GM23338 (cell line): Measurements from ENCODE around the gene RPA3. TPM values are rescaled to one million over a fixed set of nuclear protein-coding genes. Genes with fewer than 3 reads are reported as not detected.

Experiments used
- ATAC-seq: fragments of 200-7000 bp; cut with Tn5 transposase; 3 replicates; pipeline ENCODE4 v1.9.1; 2020
- DNase-seq: peaks from one replicate; pipeline ENCODE4 v3.0.0-alpha.2; 2015; ENCODE audit warnings: low spot score
- H2AFZ ChIP-seq: fragments of 200-600 bp; sonication (generic); 2 replicates; pipeline ENCODE4 v1.8.0; 2016; ENCODE audit warnings: antibody characterized with exemption, mild to moderate bottlenecking, moderate library complexity
- H3F3A ChIP-seq: fragments of 200-600 bp; sonication (generic); replicated peaks from 2 replicates; pipeline ENCODE4 v1.8.0; 2017; ENCODE audit warnings: antibody characterized with exemption, mixed run types, low read depth
- H3K27ac ChIP-seq: fragments of 200-600 bp; sonication (generic); 2 replicates; pipeline ENCODE4 v1.6.1; 2016; ENCODE audit warnings: low read depth
- H3K27me3 ChIP-seq: fragments of 200-600 bp; sonication (generic); 2 replicates; pipeline ENCODE4 v1.8.0; 2016; ENCODE audit warnings: mild to moderate bottlenecking, mixed run types, moderate library complexity; ENCODE audit not compliant: insufficient read depth
- H3K36me3 ChIP-seq: fragments of 200-600 bp; sonication (generic); 2 replicates; pipeline ENCODE4 v1.8.0; 2016; ENCODE audit warnings: mild to moderate bottlenecking; ENCODE audit not compliant: insufficient read depth
- H3K4me1 ChIP-seq: fragments of 200-600 bp; sonication (generic); 2 replicates; pipeline ENCODE4 v1.8.0; 2016; ENCODE audit warnings: mild to moderate bottlenecking, moderate library complexity; ENCODE audit not compliant: insufficient read depth
- H3K4me2 ChIP-seq: fragments of 200-600 bp; sonication (generic); 2 replicates; pipeline ENCODE4 v1.7.1; 2017; ENCODE audit warnings: mixed run types
- H3K4me3 ChIP-seq: fragments of 200-600 bp; sonication (generic); 2 replicates; pipeline ENCODE4 v1.6.1; 2016; ENCODE audit warnings: mixed run types
- H3K79me2 ChIP-seq: fragments of 200-600 bp; sonication (generic); replicated peaks from 2 replicates; pipeline ENCODE4 v1.8.0; 2017; ENCODE audit warnings: mild to moderate bottlenecking; ENCODE audit not compliant: insufficient read depth
- H3K9me2 ChIP-seq: fragments of 200-600 bp; sonication (generic); 2 replicates; pipeline ENCODE4 v1.8.0; 2017; ENCODE audit not compliant: insufficient read depth
- H4K20me1 ChIP-seq: fragments of 200-600 bp; sonication (generic); replicated peaks from 2 replicates; pipeline ENCODE4 v1.8.0; 2017; ENCODE audit warnings: mild to moderate bottlenecking; ENCODE audit not compliant: insufficient read depth
- H3K27ac Mint-ChIP-seq: 2 replicates; pipeline ENCODE4 v1.8.0; 2020; ENCODE audit warnings: inconsistent platforms, mild to moderate bottlenecking, moderate library complexity, mixed read lengths
- H3K27me3 Mint-ChIP-seq: 3 replicates; pipeline ENCODE4 v1.8.0; 2022; ENCODE audit warnings: low read depth, mild to moderate bottlenecking, moderate library complexity, mixed read lengths, inconsistent platforms; ENCODE audit not compliant: insufficient read depth, poor library complexity
- H3K36me3 Mint-ChIP-seq: 3 replicates; pipeline ENCODE4 v1.8.0; 2021; ENCODE audit warnings: low read depth, mild to moderate bottlenecking, inconsistent platforms, moderate library complexity, mixed read lengths
- H3K4me1 Mint-ChIP-seq: 3 replicates; pipeline ENCODE4 v1.8.0; 2020; ENCODE audit warnings: mild to moderate bottlenecking, inconsistent platforms, mixed read lengths
- H3K4me3 Mint-ChIP-seq: 3 replicates; pipeline ENCODE4 v1.8.0; 2021; ENCODE audit warnings: moderate library complexity, mild to moderate bottlenecking, inconsistent platforms, mixed read lengths
- H3K9me3 Mint-ChIP-seq: 3 replicates; pipeline ENCODE4 v1.8.0; 2020; ENCODE audit warnings: moderate library complexity, mild to moderate bottlenecking, inconsistent platforms, mixed read lengths
- CTCF ChIP-seq, 2 experiments: fragments of 200-600 bp in 1 of 2; sonication (generic) in 1 of 2; conservative IDR thresholded peaks; 2 replicates each; pipeline versions ENCODE4 v1.5.1 to v1.6.1; 2016 to 2017; ENCODE audit warnings: antibody characterized with exemption in 2 of 2, low read depth in 2 of 2, mild to moderate bottlenecking in 2 of 2, moderate library complexity in 1 of 2
- ETS1 ChIP-seq: IDR thresholded peaks from 2 replicates; pipeline ENCODE4 v1.6.1; 2016; ENCODE audit warnings: antibody characterized with exemption
- EZH2phosphoT487 ChIP-seq: fragments of 200-600 bp; sonication (generic); IDR thresholded peaks from one replicate; pipeline ENCODE4 v1.8.1; 2018; ENCODE audit warnings: antibody characterized with exemption; ENCODE audit not compliant: unreplicated experiment
- NANOG ChIP-seq: IDR thresholded peaks from 2 replicates; pipeline ENCODE4 v1.6.1; 2016; ENCODE audit warnings: antibody characterized with exemption, borderline replicate concordance
- REST ChIP-seq: IDR thresholded peaks from one replicate; pipeline ENCODE4 v1.6.1; 2018; ENCODE audit warnings: antibody characterized with exemption; ENCODE audit not compliant: unreplicated experiment
- STAT1 ChIP-seq: IDR thresholded peaks from one replicate; pipeline ENCODE4 v1.6.1; 2016; ENCODE audit warnings: antibody characterized with exemption; ENCODE audit not compliant: unreplicated experiment
- ZNF114 ChIP-seq: fragments of 250-450 bp; sonication (Bioruptor Pico); IDR thresholded peaks from 2 replicates; pipeline ENCODE4 v1.5.0; 2020; ENCODE audit warnings: mild to moderate bottlenecking, moderate library complexity
- ZNF331 ChIP-seq: fragments of 250-450 bp; sonication (Bioruptor Pico); IDR thresholded peaks from 2 replicates; pipeline ENCODE4 v1.5.0; 2020; ENCODE audit warnings: low read depth, mild to moderate bottlenecking, moderate library complexity
- ZNF462 ChIP-seq: fragments of 250-450 bp; sonication (Bioruptor Pico); IDR thresholded peaks from 2 replicates; pipeline ENCODE4 v1.5.0; 2020; ENCODE audit warnings: mild to moderate bottlenecking, moderate library complexity
- polyA plus RNA-seq: library from polyadenylated mRNA; unstranded; fragments of >200 nt; fragmentation: Nextera tagmentation; extraction: Ambion mirVana; gene quantifications from 2 replicates; pipeline ENCODE4 v1.2.1, GENCODE V29; 2016
- total RNA-seq: library from RNA; depleted of rRNA; stranded (reverse); fragments of >200 nt; shearing (Covaris generic); gene quantifications from 2 replicates; pipeline ENCODE4 v1.2.3, GENCODE V29; 2014

RPA3 gene
- total and polyA plus RNA-seq, 2 experiments from 2014 or later = 74.9 to 287 TPM

GRCh38 chr7:7740037-7740355 lies 21.6 kb upstream of the RPA3 start (continued):
- TF ChIP-seq NANOG (no peak), EZH2phosphoT487 (no peak), STAT1 (no peak), ZNF114 (CRISPR knock-in tag) (no peak), ETS1 (no peak)

GRCh38 chr7:7739204-7740036 lies 21.0 kb upstream of the RPA3 start:
- DNase-seq (no peak), ATAC-seq (no peak)
- Mint-ChIP-seq H3K9me3 (no peaks in the 10 kb centered on the region), H3K27me3 (peaks cover 1% of the 10 kb centered on the region), H3K36me3 (no peaks in the 10 kb centered on the region), H3K4me1 (peaks cover 25% of the 10 kb centered on the region), H3K27ac (no peak overlapping the region; the same call in 1 of the 2 replicates), H3K4me3 (no peak overlapping the region)
- Histone ChIP-seq H3K4me2 (no peak overlapping the region), H4K20me1 (no peaks in the 10 kb centered on the region), H3F3A (no peaks in the 10 kb centered on the region), H2AFZ (no peak overlapping the region), H3K4me3 (no peak overlapping the region), H3K27me3 (no peaks in the 10 kb centered on the region), H3K79me2 (no peaks in the 10 kb centered on the region), H3K4me1 (peaks cover 5% of the 10 kb centered on the region; the same call in 1 of the 2 replicates), H3K9me2 (no peaks in the 10 kb centered on the region), H3K36me3 (no peaks in the 10 kb centered on the region), H3K27ac (peak overlapping the region; percentile 5; the same call in 1 of the 2 replicates)
- TF ChIP-seq STAT1 (no peak), ETS1 (no peak), NANOG (no peak), REST (no peak), CTCF (conservative IDR thresholded peaks at IDR 0.05; ENCODE audit: low read depth in 2 of 2) (no peak), ZNF331 (no peak), ZNF462 (CRISPR knock-in tag) (no peak)
